NCI-H524 treated with DMSO at 0.1 percent for 48 hours (cell line): Measurements from ENCODE around the gene EIF4E3.

Experiments
- DNase-seq: peaks from one replicate; lab custom pipeline; 2025; lab: John Stamatoyannopoulos, UW

Gene EIF4E3

DNA sequence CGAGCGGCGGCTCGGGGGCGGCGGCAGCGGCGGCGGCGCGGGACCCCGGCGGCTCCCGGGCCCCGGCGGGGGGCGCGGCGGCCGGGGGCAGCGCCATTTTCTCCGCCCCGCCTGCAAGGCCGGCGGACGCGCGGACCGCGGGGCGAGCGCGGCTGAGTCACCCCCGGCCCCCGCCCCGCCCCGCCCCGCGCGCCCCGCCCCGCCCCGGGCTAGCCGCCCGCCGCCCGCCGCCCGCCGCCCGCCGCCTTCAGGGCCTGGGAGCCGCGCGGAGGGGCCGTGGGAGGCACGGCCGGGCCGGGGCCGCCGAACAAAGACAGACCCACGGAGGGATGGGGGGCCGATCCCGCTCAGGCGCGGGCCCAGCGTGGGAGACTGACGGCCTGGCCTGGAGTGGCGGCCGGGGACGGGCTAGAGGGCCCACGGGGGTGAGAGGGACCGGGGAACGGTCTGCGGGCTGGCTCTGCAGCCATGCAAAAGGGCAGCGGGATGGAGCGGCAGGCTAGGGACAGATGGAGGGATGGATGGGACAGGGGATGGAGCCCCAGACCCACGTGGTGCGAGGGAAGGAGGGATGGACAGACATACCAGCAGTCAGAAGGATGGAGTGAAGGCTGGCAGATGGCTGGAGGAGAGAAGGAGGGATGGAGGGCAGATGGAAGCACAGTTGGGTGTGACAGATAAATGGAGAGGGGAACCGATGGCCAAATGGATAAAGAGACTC, at the start of gene EIF4E3:
Gene EIF4E3 (minus strand): TSS at position 132 of the 721 bp plus-strand sequence. CDS start 35 bp downstream, at position 97.
- peak; percentile 35 for DNase-seq

DNA sequence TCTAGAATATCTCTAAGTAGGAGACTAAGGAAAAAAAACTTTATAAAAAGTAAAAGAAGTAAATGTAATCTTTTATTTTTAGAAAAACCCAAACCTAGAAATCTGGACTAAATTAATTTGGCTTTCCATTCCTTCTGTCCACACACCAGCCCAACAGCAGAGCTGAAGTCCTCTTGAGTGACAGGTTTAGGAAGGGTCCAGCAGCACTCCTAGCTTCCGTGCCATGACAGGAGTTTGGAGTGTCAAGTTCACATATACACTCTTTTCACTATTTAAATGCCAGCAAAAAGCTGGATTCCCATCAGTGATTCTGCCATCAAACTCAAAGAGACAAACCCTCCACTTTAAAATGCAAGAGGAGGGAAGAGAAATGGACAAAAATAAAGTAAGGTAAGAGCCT, 46.7 kb upstream of the EIF4E3 start:
- no peak for DNase-seq

DNA sequence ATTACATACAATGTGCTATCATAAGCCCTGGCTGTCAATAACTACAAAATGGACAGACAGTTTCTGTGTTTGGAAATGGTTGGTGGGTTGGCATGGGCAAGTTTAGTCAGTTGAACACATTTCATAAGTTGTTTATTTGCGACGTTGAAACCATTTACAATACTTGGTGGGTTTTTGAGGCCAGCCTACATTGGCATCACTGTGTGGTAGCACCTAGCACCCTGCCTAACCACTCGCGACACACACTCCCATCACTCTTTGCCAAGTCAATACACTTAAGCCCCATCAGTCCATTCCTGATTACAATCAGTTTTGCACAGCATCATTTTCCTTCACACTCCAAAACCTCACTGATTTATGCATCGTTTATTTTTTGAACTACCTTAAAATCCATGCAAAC, 45.9 kb upstream of the EIF4E3 start:
- no peak for DNase-seq

DNA sequence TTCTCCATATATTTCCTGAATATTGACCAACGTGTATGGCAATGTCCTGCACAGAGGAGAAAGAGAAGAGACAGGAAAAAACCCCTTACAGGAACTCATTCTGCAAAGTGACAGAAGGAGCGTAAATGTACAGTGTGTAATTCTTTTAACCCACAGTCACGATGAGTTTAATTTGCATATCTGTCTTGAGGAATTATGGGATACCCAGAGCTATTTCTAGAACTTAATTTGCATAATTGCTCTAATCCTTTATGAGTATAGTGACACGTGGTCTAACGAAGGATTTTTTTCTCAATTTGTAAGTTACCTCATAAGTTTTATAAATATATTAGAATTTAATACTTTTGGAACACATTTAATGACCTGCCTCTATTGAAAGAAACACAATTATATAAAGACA, 38.2 kb upstream of the EIF4E3 start:
- DNase-seq: peak; percentile 34

DNA sequence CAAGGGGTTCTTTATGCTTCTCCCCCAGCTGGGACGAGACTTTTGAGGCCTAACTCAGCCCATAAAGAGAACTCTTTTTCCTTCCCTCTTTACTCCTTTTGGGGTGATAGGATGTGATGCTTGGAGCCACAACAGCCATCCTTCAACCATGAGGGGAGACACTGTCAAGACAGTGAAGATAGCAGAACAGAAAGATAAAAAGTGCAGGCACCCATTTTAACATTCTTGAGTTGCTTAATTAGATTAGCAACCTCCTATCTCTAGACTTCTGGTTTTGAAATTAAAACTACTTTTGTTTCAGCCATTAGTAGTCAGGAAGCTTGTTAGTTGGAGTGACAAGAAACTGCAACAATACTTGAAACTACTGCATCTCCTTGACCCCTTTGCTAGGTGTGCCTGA, 34.9 kb upstream of the EIF4E3 start:
- no peak for DNase-seq

DNA sequence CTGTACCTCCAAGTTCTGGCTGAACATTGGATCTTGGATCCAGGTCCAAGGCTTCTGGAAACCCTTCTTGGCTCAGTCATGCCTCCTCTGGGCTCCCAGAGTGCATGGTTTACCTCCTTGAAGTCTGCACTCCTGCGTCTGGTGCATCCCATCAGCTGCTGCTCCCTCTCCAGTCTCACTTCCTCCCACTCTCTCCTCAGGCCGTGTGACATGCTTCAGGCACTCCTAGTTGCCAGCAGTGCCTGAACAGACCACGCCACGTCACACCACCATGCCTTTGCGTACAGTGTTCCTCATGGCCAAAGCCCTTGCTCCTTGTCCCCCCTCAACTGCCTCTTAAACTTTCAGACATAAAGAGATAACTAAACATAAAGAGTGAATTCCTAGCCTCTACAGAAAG, 34.2 kb upstream of the EIF4E3 start:
- no peak for DNase-seq

DNA sequence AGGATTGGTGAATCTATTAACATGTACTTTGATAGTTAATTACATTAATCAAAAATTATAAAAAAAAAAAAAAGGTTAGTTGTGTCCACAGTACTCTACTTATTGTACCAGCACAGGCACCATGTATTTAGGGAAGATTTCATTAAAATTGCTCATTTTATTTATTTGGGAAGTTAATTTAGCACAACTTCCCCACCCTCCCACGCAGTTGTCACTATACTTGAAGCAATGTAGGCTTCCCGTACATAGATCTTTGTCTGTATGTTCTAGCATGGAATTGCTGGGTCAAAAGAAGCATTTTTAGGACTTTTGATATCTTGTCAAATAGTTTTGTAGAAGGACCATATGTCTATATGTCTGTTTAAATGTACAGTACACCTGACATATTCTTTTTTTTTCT, 32.9 kb upstream of the EIF4E3 start:
- DNase-seq: no peak

DNA sequence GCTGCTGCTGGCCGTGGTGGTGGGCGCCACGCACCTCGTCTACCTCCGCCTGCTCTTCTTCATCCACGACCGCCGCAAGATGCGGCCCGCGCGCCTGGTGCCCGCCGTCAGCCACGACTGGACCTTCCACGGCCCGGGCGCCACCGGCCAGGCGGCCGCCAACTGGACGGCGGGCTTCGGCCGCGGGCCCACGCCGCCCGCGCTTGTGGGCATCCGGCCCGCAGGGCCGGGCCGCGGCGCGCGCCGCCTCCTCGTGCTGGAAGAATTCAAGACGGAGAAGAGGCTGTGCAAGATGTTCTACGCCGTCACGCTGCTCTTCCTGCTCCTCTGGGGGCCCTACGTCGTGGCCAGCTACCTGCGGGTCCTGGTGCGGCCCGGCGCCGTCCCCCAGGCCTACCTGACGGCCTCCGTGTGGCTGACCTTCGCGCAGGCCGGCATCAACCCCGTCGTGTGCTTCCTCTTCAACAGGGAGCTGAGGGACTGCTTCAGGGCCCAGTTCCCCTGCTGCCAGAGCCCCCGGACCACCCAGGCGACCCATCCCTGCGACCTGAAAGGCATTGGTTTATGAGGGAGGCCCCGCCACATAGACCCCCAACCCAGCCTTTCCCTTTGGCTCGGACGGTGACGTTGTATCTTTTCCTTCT, 29.5 kb upstream of the EIF4E3 start:
- DNase-seq: no peak

DNA sequence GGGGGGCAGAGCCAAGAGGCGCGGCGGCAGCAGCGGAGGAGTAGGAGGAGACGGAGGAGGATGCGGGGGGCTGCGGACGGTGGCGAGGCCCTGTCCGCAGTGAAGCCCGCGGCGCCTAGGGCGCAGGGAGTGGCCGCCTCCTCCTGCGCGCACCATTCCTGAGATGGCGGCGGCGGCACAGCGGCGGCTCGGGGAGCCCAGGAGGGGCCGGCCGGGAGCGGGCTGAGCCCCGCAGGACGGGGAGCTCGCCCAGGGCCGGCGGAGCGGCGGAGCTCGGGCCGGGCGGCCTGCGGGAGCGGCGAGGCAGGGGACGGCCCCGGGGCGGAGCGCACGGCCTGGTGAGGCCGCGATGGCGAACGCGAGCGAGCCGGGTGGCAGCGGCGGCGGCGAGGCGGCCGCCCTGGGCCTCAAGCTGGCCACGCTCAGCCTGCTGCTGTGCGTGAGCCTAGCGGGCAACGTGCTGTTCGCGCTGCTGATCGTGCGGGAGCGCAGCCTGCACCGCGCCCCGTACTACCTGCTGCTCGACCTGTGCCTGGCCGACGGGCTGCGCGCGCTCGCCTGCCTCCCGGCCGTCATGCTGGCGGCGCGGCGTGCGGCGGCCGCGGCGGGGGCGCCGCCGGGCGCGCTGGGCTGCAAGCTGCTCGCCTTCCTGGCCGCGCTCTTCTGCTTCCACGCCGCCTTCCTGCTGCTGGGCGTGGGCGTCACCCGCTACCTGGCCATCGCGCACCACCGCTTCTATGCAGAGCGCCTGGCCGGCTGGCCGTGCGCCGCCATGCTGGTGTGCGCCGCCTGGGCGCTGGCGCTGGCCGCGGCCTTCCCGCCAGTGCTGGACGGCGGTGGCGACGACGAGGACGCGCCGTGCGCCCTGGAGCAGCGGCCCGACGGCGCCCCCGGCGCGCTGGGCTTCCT, 28.8 kb upstream of the EIF4E3 start, which contains the start of gene GPR27:
Gene GPR27 (plus strand): TSS at position 155 of the 909 bp plus-strand sequence. CDS start 195 bp downstream, at position 350.
- DNase-seq: no peak

DNA sequence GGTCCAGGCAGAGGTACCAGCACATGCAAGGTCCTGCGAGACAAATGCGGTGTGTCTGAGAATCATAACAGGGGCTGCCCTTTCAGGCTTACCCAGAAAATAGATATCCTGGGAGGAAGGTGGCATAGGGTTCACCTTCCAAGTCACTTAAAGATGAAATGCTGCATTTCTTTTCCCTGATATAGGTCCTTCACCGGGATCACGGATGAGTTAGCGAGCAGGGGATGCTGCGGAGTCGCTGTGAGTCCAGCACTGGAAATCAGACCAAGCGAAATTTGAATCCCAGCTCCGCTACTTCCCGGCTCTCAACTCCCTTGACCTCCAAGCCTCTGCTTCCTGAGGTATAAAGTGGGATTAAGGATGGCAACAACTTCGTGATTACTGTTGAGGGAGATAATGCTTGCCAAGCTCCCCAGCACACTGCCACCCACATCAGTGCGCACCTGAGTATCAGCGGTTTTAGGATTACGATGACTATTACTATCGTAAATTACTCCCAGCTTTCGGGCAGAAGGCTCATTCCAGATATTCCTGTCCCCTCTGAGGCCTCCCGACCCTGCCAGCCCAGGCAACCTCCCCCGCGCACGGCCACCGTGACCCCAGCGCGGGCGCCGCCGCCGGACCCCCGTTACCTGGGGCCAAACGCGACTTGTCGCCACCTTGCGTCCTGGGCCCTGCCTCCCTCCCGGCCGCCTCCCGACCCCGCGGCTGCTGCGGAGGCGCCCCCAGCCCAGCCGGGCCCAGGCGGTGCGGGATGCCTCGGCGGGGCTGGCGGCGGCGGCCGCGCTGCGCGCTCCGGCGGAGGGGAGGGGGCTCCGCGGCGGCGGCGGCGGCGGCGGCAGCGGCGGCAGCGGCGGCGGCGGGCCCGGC, 27.9 kb upstream of the EIF4E3 start:
- DNase-seq: no peak

DNA sequence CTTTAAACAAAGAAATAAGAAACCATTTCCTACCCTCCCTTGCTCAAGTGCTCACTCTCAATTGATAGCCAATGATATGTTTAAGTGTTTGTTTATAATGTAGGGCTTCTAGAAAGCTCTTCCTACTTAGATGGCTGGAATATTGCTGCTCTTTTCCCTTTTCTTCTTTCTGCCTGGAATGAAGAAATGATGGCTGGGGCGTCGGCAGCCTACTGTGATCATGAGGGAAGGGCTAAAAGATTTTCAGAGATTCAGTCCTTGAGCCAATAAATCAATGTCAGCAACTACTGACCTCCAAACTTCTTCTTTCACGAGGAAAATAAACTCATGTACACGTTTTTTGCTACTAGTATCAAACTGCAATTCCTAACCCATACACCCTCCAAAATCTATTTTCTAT, 26.4 kb upstream of the EIF4E3 start:
- DNase-seq: no peak

DNA sequence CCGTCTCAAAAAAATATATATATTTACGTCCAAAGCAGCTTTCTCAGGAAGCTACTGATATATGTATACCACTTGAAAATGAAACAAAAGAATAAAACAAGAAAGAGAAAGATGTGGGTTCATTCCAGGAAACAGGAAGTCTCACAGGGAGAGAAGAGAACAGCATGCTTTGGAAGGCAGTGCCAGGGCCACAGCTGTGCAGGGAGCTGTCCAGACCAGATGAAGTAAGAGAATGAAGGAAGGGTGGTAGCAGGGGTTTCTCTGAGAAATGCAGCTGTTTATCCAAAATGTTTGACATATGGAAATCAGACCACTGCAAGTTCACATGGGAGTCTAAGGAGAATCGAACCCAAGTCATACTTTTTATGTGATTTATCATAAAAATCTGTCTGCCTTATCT, 19.5 kb upstream of the EIF4E3 start:
- no peak for DNase-seq

DNA sequence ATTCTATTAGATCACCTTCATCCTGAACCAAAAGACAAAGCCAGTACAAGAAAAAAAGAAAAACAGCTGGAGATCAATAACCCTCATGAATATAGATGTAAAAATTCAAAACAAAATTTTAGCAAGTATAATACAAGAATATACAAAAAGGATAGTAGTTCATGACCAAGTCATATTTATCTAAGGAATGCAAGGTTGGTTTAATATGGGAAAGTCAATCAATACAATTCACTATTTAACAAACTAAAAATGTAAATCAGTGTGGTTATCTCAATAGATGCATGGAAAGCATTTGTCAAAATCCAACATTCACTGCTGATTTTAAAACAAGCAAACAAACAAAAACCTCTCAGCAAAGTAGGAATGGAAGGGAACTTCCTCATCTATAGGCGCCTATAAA, 17.4 kb upstream of the EIF4E3 start:
- DNase-seq: no peak

DNA sequence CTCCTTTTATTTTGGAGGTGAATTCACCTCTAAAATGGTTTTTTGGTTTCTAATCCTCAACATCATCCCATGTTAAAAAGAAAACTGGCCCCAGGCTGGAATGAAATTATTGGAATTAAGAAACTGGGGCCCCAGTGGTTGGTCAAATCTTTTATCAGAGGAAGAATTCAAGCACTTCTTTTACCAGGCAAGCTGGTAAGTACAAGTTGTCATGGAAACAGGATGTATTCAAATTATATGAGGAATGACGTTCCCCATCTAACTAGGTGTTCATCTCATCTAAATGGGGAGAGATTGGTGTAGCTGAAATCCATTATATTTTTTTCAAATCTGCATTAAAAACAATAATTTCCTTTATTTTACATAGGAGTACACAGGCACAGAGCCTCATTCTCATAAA, 9.7 kb upstream of the EIF4E3 start:
- no peak for DNase-seq

DNA sequence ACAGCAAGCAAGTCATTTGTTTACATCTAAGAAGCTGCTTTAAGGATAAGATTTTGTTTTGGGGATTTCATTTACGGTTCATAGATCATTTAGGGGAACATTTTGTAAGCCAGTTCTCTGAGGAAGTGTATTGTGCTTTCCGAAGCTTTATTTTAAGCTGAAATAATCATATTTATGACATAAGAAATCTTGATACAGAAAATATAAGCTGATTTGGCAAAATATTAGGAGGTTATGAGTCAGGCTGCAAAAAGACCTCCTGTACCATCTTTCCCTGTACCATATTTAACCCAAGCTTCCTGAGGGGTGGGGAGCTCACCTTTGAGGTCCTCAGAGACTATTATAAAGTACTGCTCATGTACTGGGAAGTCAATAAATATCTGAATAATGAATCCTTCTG, 8.1 kb upstream of the EIF4E3 start:
- DNase-seq: no peak

DNA sequence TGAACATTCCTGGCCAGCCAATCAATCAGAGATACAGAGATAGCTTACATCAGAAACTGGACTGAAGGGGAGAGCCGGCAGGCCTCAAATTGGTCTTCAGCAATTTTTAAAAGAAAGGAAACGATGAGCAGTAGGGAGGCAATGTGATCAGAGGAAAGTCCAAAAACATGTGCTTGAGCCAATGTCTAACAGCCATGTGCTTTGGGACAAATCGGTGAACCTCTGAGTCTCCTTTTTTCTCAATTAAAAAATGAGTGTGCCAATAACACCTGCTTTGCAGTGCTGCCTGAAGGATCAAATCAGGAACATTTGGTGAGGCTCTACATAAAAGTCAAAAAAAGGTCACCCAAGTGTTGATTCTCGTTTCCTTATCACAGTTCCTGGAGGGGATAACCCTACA, 7.4 kb upstream of the EIF4E3 start:
- no peak for DNase-seq

DNA sequence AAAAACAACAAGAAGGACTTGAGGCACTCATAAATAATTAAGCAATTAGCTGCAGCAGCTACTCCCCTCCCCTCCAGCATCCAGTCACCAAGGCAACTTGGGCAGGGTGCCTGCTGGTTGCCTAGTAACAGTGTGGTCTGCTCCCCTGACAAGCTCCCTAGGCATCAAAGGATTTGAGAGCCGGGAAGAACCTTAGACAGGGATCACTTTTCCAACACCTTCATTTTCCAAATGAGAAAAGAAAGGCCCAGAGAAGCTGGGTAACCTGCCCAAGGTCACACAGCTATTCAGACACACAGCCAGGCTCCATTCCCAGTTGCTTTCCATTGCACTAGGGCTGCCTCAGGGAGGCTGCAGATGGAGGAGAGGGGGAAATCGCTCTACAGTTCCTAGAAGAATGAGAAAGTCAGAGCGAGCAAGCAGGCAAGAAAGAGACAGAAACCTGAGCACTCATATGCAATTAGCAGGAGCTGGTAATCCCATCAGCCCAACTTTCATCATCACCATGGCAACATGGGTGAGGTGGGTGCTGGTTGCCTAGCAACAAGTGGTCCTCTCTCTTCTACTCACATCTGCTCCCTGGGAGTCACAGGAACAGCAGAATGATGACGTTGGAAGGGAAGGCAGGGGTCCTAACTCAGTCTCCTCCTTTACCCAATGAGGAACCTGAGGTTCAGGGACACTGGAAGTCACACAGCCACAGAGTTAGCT, 3.6 kb upstream of the EIF4E3 start:
- DNase-seq: peak; percentile 88

DNA sequence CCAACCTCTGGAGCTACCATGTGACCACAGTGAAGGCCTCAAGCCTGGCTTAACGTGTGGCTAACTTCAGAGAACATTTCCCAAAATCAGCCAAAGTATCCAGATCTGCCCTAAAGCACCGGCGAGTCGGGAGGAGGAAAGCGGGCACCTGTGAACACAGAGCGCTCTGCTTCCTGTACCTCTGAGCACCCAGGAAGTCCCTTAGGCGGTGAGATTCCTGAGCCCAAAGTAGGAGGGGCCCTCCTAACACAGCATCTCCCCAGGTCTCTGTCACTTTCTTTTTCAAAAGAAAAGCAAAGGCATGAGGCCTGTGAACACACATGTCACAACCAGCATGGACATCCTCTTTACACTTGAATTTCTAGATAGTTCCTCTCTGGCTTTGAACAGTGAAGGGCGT, 944 bp upstream of the EIF4E3 start:
- no peak for DNase-seq

DNA sequence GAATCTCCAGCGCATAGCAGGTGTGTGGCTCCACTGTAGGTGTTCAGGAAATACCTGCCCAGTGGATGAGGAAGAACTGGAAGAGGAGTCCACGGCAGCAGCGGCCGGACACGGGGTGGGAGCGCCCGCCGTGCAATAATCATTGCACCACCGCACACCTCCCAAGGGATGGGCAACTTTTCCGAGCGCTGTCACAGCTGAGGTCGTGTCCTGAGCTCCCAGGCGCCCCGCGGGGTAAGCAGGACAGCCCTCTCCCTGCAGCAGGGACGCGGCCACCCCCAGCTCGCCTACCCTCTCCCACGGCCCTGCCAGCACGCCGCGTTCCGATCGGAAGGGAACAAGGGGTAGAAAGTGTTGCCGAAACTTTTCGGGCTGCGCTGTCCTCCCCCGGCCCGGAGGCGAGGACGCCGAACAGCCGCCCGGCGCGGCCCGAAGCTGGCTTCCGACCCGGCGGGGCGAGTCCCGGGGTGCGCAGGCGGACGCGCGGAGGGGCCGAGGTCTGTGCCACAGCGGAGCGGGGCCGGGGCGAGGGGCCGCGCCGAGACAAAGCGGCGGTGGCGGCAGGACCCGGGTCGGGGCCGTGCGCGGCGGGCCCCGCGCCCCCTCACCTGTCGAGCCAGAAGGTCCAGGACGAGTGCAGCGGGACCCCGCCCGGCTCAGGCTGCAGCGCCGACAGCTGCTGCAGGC, 475 bp downstream of the EIF4E3 start:
- no peak for DNase-seq

DNA sequence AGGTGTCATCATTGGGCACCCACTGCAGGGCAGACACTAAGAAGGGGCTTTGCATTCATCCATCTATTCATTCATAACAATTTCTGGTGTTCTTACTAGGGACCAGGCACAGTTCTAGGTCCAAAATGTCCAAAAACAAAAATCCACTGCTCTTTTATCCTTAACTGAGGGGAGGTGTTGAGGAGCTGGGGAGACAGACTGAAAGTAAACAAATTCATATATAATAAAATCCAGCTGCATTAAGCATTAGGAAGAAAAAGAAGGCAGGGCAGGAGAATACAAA, 1.1 kb downstream of the EIF4E3 start:
- DNase-seq: no peak
